GM18870 (cell line): ENCODE results near the gene HTR1D.
"Not testable (repeated sequence)": the region's sequence is repeated elsewhere in the genome, so short reads cannot be mapped to it uniquely, and the experiment has no call there.

Experiments used
- ATAC-seq: cut with Tn5 transposase; IDR thresholded peaks from one replicate; pipeline ENCODE4 v1.9.1; 2021; ENCODE audit warnings: moderate library complexity; ENCODE audit not compliant: unreplicated experiment

The HTR1D gene

DNA sequence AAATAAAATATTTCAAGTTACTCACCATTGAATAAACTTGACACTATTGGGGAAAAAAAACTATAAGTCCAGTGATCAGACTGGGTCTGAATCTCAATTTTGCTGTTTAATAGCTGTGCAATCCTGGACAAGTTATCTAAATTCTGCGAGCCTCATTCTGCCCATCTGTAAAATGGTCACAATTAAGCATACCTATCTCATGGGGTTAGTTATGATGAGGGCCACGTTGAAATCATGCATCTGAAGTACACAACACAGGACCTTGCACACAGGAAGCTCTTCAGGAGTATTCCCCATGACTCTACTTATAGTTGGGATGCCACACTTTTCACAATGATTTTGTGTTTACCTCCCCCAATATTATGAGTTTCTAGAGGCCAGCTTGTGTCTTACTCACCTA, 3.8 kb upstream of the HTR1D start:
- no peak for ATAC-seq

DNA sequence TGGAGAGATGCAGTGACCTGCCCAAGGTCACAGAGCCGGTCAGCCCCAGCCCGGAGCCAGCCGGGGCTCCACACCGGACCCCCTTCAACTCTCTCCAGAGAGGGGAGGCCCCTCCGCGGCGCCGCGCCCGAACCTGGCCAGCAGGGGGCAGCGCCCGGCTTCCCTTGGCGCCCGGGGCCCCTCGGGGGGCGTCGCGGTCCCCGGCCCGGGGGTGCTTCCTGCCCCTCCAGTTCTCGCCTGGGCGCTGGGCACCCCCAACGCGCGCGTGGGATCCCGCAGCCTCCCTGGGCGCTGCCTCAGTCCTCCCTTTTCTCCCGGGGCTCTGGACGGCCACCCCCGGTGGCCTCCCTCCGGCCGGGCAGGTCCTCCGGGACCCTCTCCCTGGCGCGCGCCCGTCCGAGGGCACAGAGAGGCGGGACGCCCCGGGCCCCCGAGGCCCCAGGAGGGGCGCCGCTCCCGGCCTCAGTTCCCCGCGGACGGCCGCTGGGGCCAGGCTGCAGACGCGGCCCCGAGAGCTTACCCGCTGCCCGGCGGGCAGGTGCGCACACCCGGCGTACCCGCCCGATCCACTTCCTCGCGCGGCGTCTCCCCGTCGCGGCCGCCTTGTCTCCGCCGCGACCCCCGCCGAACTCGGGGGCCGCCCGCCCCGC, 406 bp downstream of the HTR1D start:
- ATAC-seq: no peak

DNA sequence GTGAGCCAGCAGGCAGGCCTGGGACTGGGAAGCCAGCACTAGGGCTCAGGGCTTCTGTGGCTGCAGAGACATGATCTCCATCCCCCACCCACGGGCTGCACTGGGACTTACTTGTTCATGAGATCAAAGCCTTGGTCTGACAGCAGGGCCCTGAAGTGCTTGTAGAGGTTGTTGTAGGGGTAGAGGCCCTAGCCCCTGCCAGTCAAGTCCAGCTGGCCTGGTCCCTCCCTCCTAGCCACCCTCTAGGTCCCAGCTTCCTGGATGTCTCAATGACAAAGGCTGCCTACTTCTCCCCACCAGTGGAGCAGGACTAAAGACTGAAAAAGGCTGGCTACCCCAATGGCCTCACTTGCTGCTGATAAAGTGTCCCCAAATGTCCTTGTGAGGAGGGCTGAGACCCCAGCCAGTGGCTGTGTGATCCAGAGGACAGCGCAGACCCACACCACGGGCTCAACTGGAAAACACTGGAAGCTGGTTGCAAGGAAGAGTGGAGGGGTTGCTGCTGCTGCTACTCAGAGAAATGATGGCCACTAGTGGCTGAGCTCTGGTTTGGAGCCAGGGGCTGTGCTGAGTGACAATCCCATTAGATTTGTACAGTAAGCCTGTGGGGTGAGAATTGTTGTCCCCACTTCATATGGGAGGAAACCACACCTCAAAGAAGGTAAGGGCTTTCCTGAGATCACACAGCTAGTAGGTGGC, 1.4 kb downstream of the HTR1D start:
- no peak for ATAC-seq

DNA sequence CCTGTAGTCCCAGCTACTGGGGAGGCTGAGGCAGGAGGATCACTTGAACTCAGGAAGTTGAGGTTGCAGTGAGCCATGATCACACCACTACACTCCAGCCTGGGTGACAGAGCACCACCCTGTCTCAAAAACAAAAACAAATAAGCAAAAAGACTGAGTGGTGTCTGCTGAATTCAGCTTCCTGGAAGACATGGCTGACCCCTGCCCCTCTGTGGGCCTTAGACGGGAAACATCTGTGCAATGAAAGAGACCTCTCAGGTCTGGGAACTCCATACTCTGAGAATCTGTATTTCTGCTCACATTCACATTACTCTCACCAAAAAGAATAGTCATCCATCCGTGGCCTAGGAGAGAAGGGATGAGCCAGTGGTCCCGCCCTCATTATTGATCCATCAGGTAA, 2.0 kb downstream of the HTR1D start:
- no peak for ATAC-seq

DNA sequence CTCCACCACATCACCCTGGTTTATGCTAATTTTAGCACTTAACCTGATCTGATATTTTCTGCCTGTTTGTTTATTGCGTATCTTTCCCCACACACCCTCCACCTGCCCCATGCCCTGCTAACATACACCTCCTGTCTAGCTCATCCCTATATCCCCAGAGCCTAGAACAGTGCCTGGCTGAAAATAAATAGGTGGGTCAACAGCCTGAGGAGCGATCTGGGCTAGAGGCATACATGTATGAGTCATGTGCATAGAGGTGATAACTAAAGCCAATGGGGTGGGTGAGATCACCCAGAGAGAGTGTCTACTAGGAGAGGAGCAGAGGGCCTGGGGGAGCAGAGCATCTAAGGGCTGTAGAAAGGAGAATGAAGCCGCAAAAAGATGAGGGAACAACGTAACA, 2.7 kb downstream of the HTR1D start:
- ATAC-seq: no peak

DNA sequence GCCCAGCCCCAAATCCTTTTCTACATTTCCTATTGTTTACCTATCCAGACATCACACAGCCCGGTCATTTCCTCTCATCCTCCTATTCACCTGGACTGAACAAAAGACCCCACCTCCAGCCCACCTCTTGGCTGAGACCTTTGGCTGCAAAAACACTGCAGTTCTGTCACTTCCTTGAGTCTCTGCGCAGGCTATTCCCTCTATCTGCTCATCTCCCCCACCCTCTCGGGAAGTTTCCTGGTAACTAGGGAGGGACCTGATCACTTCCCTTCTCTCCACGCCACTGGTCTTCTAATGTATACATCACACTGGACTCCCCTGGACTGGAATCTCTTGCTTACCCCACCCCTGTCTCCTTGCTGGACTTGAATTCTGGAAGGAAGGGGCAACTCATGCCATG, 5.3 kb downstream of the HTR1D start:
- no peak for ATAC-seq

DNA sequence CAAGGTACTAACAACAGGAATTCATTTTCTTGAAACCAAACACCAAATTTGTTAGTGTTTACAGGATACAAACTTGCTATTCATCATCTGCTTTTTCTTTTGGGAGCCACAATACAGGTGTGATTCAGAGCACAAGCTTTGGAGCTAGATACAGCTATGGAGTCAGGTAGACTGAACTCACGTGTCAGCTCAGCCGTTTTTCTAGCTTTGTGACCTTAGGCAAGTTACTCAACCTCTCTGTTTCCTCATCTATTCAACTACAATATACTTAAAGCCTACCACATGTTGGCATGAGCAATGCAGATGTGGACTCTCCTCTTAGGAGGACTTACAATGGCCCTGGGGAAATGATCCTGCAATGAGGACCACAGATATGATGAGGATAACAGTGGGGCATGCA, 6.3 kb downstream of the HTR1D start:
- no peak for ATAC-seq

DNA sequence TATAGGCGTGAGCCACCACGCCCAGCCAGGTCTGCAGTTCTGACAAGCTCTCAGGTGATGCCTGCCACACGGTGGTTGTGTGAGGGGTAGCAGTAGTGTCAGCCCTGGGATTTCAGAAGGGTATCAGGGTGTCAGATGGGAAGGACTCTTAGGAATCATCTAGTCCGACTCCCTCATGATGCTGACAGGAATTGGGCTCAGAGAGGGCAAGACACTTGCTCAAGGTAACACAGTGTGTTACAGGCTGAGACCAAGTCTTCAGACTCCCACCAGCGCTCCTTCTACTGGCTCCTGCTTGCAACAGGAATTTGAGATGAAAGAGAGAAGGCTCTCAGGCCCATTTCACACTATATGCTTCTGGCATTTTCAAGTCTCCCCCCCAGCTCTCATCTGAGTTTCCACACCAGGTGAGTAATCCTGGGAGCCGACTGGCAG, 6.9 kb downstream of the HTR1D start:
- no peak for ATAC-seq

DNA sequence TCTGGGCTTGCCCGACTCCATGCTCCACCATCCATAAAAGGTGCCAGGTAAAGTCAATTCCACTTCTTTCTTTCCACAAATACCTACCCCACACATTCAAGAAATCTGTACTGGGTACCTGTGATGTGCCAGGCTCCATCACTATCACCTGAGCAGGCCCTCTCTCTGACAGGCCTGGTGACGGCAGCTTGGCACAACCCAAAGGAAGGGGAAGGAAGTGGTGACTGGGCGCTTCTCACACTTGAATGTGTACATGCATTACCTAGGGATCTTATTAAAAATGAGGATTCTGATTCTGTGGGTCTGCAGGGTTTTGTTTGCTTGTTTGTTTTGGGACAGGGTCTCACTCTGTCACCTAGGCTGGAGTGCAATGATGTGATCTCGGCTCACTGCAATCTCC, 7.5 kb downstream of the HTR1D start:
- no peak for ATAC-seq

DNA sequence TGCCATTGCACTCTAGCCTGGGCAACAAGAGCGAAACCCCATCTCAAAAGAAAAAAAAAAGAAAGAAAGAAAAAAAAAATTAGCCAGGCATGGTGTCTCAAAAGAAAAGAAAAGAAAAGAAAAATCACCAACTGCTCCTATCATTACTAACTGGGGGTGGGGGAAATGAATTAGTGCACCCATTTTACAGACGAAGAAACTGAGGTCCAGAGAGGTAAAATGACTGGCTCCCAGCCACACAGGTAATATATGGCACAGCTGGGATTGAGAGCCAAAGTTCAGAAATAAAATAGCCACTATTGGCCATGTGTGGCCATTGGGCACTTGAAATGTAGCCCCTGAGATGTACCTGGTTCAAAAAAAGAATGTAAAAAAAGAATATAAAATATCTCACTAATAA, 8.8 kb downstream of the HTR1D start:
- no peak for ATAC-seq

DNA sequence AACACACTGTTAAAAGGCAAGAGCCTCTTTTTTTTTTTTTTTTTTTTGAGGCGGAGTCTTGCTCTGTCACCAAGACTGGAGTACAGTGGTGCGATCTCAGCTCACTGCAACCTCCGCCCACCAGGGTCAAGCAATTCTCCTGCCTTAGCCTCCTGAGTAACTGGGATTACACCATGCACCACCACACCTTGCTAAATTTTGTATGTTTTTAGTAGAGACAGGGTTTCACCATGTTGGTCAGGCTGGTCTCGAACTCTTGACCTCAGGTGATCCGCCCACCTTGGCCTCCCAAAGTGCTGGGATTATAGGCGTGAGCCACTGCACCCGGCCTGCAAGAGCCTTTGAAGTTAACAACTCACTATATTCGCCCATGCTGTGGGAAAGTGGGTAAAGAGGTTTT, 9.6 kb downstream of the HTR1D start:
- ATAC-seq: not testable (repeated sequence)

DNA sequence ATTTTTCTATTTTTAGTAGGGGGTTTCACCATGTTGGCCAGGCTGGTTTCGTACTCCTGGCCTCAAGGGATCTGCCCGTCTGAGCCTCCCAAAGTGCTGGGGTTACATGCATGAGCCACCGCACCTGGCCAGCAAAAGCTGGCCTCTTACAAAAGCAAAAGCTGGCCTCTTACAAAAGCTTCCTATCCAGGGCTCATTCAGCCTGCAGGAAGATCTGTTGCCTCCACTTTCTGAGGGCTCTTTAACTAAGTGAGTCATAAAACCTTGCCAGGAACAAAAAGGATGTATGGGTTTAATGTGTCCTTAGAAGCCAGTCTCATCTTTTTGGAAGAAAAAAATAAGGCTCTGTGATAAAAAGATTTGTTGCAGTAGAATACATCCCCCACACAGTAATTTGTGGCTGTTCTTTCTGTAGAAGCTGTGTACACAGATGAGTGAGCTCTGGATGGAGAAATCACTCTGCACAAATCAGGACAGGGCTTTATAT, 15.0 kb downstream of the HTR1D start:
- ATAC-seq: no peak

DNA sequence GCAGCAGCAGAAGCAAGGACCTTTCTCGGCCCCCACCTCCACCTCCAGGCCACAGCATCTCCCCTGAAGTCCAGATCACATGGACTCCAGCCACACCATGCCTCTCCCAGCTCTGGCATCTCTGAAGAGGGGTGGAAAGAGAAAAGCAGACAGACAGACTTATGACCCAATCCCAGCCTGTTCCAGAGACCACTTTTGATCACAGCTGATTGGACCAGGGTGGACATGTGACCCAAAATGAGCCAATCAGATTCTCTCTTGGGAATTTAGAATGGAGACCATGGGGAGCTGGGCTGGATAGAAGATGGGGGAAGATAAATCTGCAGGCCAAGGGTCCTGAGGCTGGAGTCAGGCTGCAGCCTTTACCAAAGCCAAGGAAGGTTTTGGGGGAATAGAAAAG, 16.4 kb downstream of the HTR1D start:
- no peak for ATAC-seq

DNA sequence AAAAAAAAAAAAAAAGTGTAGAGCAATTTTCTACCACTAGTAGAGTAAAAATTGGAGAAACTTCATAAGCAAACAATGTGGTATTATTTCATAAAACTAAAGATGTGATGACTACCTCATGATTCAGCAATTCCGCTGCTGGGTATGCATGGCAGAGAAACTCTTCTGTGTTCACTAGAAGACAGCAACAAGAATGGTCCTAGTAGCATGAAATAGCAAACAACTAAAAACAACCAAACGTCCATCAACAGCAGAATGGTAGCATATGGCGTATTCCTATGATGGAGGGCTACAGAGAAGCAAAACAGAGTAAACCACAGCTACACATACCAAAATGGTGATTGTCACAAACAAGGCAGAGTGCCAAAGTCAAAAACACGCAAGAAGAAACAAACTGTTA, 18.9 kb downstream of the HTR1D start:
- no peak for ATAC-seq

DNA sequence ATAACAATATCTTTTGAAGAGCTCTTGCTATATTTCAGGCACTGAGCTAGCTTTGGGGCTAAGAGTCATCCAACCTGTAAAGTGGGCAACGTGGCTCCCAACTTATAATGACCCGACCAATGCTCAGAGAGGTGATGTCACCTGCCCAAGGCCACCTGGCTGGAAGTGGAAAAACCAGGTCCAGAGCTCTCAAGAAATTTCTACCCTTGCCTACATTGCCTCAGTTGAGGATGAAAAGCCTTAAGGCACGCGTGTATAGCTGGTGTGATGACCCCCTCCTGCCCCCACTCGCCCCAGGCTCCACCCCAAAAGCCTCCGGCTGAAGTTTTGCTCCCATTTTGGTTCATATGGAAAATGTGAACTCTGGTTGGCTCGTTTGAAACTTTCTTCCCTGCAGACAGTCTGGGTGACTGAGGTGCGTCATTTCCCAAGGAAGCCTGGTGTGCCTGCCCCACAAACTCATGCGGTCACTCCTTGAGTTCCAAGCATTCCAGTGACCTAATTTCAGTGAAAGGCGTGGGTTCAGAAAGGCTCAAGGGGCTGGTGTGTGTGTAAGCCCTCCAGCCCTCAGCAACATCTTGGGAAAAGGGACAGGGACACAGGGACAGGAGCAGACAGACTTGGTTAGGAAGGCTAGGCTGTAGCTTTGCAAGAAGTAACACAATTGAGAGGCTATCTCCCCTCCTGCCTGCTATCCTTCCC, 20.5 kb downstream of the HTR1D start:
- no peak for ATAC-seq

DNA sequence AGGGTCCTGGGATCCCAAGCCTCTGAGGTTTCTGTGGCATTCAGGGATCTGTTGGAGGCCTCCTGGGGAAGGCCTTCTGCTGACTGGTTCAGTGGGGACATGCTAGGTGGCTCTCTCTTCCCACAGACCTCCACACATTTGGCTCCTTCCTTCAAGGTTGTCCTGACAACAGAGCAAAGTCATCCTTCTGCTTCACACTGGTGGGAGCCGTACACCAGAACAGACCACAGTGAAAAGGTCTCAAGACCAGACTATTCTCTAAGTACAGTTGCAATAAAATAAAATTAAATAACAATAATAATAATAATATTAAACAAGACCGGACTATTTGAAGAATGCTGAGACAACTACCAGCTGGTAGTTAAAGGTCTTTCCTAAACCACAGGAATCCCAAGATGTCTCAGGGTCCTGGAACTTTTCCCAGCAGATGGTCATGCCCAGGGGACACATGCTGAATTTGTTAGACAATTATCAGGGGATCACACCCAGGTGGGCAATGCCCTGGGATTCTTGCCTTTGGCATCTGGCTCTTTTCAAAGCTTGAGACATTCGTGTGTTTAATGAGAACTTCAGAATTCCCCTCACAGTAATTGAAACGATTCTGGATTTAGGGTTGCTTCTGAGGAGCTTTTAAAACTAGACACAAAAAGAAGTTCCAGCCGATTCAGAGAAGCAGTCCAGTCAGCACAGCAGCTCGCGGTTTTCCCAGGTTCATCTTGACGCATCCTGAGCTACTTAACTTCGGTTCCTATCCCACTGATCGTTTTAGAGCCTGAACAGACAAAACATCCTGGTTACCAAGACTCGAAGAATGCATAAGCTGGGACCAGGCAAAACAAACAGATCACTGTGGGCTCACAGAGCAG, 22.9 kb downstream of the HTR1D start:
- no peak for ATAC-seq

DNA sequence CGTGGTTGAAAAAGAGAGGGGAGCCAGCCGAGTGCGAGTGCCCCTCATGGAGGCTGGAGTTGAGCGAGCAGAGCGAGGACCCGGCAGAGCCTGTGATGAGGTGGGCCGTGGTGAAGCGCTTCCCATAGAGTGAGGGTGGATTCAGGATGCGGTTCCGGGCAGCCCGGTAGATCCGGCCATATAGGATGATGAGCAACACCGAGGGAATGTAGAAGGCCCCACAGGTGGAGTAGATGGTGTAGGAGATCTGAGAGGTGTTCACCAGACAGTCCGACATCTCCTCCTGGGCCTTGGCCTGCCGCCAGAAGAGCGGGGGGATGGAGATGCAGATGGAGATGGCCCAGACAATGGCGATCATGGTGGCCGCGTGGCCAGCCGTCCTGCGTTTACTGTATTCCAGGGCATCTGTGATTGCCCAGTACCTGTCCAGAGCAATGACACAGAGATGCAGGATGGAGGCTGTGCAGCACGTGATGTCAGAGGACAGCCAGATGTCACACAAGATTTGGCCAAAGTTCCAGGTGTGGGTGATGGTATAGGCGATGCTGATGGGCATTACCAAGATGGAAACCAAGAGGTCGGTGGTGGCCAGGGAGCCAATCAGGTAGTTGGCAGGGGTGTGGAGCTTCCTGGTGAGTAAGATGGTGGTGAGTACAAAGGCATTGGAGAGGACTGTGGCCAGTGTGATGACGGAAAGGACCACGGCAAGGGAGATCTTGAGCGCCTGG, 23.7 kb downstream of the HTR1D start:
- no peak for ATAC-seq

DNA sequence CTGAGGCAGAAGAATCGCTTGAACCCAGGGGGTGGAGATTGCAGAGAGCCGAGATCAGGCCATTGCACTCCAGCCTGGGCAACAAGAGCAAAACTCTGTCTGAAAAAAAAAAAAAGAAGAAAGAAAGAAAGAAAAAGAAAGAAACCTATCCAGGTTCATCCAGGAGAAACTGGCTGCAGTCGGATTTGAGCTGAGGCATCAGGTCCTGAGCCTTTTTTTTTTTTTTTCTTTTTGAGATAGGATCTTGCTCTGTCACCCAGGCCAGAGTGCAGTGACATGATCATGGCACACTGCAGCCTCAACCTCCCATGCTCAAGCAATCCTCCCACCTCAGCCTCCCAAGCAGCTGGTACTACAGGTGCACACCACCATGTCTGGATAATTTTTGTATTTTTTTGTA, 26.1 kb downstream of the HTR1D start:
- no peak for ATAC-seq

DNA sequence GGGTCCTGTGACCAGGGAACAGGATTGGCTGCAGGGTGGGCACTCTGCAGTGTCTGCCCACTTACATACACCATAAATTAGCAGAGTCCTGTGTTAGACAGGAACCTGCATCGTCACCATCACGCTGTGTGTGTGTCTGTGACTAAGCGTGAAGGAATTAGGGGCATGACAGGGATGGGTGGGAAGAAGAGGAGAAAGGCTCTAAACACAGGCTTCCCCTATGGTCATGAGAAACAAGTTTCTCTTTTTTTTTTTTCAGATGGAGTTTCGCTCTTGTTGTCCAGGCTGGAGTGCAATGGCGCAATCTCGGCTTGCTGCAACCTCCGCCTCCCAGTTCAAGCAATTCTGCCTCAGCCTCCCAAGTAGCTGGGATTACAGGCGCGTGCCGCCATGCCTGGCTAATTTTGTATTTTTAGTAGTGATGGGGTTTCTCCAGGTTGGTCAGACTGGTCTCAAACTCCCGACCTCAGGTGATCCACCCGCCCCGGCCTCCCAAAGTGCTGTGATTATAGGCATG, 28.3 kb downstream of the HTR1D start:
- ATAC-seq: not testable (repeated sequence)

DNA sequence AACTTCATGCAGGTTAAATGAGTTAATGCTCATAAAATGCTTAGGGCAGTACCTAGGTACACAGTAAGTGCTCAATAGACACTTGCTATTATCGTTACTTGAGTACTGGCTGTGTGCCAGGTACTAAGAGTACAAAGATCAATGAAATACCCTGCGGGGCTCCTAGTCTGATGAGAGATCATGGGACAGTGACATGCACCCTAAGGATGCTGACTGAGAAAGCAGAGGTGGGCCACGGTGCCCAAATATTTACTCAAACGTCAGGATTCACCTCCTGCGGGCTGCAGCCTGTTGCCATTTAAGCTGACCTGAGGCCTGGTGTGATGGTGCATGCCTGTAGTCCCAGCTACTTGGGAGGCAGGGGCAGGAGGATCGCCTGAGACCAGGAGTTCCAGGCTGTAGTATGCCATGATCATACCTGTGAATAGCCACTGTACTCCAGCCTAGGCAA, 28.8 kb downstream of the HTR1D start:
- ATAC-seq: no peak
